Amniotic epithelial cell (primary cell): Measurements from ENCODE around the gene SELENBP1.
"Not testable (repeated sequence)": the region's sequence is repeated elsewhere in the genome, so short reads cannot be mapped to it uniquely, and the experiment has no call there.

Source experiments
- DNase-seq: peaks from one replicate; pipeline ENCODE4 v3.0.0-alpha.2; 2010; ENCODE audit warnings: low read depth

The SELENBP1 gene

GRCh38 chr1:151372058-151372934 lies at the start of gene SELENBP1:
Gene SELENBP1, minus strand, starts transcription at chr1:151372705. Its CDS starts 64 bp downstream, at chr1:151372641.
- DNase-seq, result peak; percentile 72

DNA sequence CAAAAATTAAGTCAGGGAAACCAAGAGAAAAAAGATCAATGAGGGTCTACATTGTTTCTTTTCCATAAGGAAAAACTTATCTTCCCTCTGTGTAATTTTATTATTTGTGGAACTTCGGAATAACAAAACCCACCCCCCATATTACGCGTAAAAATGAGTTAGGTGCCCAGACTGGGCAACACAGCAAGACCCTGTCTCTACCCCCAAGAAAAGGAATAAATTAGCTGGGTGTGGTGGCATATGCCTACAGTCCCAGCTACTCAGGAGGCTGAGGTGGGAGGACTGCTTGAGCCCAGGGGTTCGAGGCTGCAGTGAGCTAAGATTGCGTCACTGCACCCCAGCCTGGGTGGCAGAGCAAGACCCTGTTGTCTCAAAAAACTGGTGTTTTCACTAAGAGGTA lies 47.3 kb upstream of the SELENBP1 start:
- DNase-seq, result no peak

DNA sequence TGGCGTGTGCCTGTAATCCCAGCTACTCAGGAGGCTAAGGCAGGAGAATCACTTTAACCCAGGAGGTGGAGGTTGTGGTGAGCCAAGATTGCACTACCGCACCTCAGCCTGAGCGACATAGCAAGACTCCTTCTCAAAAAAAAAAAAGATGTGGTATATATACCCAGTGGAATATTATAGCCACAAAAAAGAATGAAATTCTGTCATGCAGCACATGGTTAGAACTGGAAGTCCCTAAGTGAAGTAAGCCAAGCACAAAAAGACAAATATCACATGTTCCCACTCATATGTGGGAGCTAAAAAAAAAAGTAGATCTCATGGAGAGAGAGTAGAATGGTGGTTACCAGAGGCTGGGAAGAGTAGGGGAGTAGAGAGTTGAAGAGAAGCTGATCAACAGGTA lies 45.6 kb upstream of the SELENBP1 start:
- no peak for DNase-seq

DNA sequence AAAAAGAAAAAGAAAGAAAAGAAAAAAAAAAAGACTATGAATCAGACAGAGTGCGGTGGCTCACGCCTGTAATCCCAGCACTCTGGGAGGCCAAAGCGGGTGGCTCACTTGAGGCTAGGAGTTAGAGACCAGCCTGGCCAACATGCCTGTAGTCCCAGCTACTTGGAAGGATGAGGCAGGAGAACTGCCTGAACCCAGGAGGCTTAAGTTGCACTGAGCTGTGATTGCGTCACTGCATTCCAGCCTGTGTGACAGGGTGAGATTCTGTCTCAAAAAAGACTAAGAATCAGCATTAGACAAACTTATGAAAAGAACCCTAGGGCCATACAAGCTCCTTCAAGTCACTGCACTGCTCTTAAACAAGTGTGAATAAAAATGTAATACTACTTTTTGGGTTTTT lies 43.7 kb upstream of the SELENBP1 start:
- DNase-seq, result peak; percentile 72

DNA sequence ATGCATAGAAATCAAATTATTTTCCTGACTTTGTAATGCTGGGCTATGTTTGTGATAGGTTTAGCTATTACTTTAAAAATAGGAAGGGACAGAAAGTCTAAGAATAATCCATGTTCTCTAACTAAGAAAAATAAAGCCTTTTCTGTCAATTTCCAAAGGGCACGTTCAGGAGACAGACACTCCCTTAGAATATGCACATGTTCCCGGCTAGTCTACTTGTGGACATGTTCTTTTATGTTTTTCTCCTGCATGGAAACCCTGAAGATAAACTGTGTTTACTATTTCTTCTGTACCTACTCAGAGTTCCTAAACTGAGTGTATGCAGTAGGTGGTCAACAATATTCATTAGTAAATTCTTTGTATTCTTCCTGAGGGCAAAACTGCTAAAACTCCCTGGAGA lies 39.4 kb upstream of the SELENBP1 start:
- DNase-seq, result no peak

DNA sequence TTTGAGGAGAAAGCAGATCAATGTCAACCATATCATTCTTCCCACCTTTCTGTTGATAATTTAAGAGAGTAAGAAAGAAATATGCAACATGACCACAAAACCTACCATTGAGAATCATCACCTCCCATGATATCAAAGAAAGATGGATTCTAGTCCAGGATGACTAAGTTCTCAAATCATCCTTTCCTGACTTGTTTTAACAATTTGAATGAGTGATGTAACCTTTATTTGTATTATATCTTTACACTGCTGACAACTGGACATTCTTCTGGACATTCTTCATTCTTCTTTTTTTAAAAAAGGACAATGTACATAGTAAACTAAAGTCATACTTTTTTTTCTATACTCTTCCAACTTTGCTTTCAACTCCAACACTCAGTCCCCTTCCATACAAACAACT lies 36.4 kb upstream of the SELENBP1 start:
- peak; percentile 53 for DNase-seq

- DNase-seq, result no peak
These were observed 34.8 kb upstream of the SELENBP1 start for GRCh38 chr1:151407304-151407703.

- no peak for DNase-seq
These were observed 33.7 kb upstream of the SELENBP1 start for GRCh38 chr1:151406176-151406575.

DNA sequence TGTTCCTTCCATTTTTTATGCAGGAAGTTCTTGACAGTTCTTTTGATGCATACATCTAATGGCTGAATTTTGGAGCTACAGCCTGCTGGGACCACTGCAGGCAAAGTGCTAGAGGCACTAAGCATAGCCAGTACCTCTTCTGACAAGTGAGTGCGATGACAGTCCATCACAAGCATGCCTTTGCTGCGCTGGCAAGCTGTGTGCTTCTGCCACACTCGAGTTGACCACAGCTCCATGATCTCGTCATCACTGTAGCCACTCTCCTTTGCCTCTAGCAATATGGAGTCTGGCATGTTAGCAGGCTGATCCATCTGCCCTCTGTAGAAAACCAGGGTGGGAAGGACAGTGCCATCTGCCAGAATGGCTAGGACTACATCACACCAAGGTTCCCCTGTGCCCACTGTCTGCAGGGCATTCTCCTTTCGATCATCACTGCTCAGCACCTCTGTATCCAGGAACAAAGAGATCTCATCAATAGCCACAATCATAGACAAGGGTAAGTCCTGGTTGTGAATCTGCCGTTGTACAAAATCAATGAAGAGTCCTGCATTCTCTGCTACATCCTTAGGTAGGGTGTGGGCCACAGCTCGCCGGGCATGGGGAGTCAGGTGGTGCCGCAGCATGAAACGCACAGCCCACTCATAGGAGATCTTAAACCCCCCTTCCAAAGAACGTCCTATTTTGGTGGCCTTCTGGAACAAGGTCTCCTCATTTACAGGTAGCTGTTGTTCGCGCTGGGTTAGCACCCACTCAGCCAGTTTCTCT lies 32.9 kb upstream of the SELENBP1 start:
- no peak for DNase-seq

DNA sequence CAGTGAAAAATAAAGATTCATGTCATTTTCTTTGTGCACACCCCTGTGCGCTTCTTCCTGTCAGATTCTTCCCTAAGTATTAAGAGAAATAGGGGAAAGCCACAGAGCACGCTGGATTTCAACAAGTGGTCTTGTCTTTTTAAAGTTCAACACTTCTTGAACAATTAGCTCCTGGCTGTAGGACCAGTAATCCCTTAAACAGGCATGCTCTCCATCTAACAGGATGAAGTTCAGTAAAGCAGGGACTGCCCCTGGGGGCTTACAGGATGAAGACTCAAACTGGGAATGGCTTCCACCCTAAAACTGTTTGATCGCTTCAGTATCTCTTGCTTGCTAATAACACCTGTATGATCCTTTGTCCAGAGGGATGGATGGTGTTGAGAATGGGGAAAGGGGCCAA lies 31.1 kb upstream of the SELENBP1 start:
- no peak for DNase-seq

DNA sequence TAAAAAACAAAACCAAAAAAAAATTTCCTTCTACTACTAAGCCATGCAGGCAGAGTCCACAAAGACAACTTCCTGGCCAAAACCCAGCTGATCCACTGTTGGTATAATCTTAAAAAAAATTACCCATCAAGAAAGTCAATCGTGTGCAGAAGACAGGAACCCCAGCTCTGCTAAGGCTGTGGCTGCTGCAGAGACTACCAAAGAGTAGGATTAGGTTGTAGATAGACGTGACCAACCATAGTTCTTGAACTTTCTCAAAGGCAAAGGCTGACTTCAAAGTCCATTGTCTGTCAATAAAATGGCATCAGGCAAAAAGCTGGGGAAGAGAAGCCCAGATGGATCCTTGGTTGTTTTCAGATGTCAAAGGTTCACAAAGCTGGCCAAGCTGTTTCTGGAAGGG lies 30.3 kb upstream of the SELENBP1 start:
- DNase-seq, result no peak

DNA sequence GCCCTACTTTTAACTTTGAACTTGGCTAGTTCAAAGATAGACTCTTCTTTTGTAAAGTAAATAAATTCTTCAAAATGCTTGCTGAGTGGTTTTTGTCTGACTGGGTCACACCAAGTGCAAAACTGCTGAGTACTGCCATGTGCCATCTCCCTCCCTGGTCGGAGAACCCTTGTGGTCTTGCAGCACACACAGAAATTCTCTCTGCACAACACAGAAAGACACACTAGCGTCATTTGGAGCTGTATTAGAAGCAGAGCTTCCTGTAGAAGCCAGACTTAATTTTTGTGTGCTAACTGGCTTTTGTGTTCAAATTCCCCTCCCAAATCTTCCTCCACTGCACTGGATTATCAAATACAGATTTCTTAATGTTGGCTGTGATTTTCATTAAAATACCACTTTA lies 29.4 kb upstream of the SELENBP1 start:
- DNase-seq, result no peak

GRCh38 chr1:151401125-151401788 lies 28.8 kb upstream of the SELENBP1 start:
- DNase-seq, result no peak

DNA sequence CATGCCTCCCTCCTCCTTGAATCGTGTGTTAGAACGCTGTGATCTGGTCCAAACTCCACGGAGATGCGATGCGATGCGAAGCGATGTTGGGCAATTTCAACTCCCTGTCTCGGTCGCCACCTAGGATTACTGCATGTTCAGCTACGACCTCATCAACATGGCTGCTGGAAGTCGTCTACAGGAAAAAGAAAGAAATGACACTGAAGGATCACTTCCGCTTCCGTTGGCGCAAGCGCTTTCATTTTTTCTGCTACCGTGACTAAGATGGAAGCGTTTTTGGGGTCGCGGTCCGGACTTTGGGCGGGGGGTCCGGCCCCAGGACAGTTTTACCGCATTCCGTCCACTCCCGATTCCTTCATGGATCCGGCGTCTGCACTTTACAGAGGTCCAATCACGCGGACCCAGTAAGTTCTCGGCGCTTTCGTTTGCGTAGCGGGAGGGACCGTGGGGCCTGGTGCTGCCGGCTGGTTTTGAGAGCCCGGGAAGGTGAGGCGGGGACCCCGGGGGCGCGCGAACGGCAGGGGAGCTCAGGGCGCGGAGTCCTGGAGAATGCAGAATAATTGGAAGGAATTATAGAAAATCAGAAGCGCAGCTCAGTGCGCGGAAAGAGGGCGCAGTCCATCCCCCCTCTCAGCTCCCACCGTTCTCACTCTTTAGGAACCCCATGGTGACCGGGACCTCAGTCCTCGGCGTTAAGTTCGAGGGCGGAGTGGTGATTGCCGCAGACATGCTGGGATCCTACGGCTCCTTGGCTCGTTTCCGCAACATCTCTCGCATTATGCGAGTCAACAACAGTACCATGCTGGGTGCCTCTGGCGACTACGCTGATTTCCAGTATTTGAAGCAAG lies 27.0 kb upstream of the SELENBP1 start, which contains the start of gene PSMB4:
TSS of gene PSMB4 (plus strand) at position 250 of the 848 bp plus-strand sequence. CDS start at position 265, 15 bp downstream.
- DNase-seq, result peak; percentile 95

GRCh38 chr1:151396265-151396664 lies 23.8 kb upstream of the SELENBP1 start:
- not testable (repeated sequence) for DNase-seq

- no peak for DNase-seq
These were observed 21.1 kb upstream of the SELENBP1 start for GRCh38 chr1:151393583-151393982.

GRCh38 chr1:151391079-151391563 lies 18.6 kb upstream of the SELENBP1 start:
- DNase-seq, result no peak

DNA sequence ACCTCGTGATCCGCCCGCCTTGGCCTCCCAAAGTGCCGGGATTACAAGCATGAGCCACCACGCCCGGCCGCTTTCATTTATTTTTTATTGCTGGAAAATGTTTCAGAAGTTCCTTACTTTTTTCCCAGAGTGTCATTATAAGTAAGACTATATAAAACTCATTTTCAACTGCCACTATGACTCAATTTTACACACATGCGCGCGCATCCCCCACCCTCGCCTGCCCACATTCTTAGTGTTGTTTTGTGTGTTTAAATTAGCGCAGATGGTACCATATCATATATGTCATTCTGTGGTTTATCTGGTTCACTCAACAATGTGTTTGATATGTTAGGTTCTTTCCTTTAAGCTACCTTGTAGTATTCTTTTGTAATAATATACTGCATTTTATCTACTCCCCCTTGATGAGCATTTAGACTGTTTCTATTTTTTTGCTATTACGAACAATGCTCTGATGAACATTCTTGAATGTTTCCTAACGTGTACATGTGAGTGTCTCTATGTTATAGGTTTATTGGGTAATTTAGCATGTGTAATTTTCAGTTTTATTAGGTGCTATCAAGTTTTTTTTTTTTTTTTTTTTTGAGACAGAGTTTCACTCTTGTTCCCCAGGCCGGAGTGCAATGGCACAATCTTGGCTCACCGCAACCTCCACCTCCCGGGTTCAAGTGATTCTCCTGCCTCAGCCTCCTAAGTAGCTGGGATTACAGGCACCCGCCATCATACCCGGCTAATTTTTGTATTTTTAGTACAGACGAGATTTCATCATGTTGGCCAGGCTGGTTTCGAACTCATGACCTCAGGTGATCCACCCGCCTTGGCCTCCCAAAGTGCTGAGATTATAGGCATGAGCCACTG lies 17.9 kb upstream of the SELENBP1 start:
- not testable (repeated sequence) for DNase-seq

DNA sequence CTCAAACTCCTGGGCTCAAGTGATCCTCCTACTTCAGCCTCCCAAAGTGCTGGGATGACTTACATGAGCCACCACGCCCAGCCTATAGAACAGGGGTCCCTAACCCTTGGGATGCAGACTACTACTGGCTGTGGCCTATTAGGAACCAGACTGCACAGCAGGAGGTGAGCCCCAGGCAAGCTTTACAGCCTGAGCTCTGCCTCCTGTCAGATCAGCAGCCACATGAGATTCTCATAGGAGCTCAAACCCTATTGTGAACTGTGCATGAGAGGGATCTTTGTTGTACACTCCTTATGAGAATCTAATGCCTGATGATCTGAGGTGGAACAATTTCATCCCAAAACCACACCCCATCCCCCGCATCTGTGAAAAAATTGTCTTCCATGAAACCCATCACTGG lies 13.5 kb upstream of the SELENBP1 start:
- no peak for DNase-seq

GRCh38 chr1:151384584-151384983 lies 12.1 kb upstream of the SELENBP1 start:
- no peak for DNase-seq
